MM.1S (cell line): Measurements from ENCODE around the gene PWWP2B.

Experiments
- CTCF ChIP-seq: fragments of 300-600 bp; sonication (generic); IDR thresholded peaks from 2 replicates; pipeline ENCODE4 v1.5.1; 2016; ENCODE audit warnings: antibody characterized with exemption, low read length, mixed read lengths
- EZH2 ChIP-seq: fragments of 300-600 bp; sonication (generic); optimal IDR thresholded peaks from 2 replicates; pipeline ENCODE3; 2017; ENCODE audit warnings: low read depth, mild to moderate bottlenecking, antibody characterized with exemption, low read length, mixed read lengths
- EZH2phosphoT487 ChIP-seq: fragments of 300-600 bp; sonication (generic); IDR thresholded peaks from 2 replicates; pipeline ENCODE4 v1.6.1; 2018; ENCODE audit warnings: antibody characterized with exemption, low read length

- TF ChIP-seq CTCF: no peak
- TF ChIP-seq EZH2: no peak
- TF ChIP-seq EZH2phosphoT487: no peak
Observed at GRCh38 chr10:132427939-132428367, 31.0 kb downstream of the PWWP2B start.
